ENCODE data around the gene LARGE1. TPM values are rescaled to one million over a fixed set of nuclear protein-coding genes. Genes with fewer than 3 reads are reported as not detected.

The LARGE1 gene
- total RNA-seq, 1 experiment from 2014 or later: 4.1 TPM

DNA sequence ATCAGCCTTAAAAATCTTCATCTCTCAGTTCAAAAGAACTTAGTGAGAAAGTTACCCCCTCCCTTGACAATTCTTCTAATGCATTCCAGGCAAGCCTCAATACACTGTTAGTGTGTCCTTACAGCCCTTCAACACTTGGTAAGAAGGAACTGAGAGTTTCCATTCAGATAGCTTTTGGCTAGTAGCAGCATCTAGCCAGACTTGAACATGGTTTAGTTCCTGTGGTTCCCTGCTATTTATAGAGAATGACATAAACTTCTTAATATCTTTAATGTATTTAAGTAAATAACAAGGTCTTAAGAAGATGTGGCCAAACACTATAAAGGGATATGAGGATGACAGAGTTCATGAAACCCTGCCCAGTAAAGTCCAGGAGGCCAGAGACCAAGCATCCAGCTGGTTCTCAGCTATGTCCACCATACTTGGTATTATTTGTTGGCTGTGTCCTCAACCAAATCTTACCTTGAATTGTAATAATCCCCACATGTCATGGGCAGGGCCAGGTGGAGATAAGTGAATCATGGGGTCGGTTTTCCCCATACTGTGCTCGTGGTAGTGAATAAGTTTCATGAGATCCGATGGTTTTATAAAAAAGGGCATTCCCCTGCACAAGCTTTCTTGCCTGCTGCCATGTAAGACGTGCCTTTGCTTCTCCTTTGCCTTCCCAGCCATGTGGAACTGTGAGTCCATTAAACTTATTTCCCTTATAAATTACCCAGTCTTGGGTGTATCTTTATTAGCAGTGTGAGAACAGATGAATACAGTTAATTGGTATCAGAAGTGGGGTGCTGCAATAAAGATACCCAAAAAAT, 132.4 kb downstream of the LARGE1 start:
- no peak for DNase-seq
- no peaks in the 10 kb centered on the region for H3K27me3 ChIP-seq
- H3K36me3 ChIP-seq: no peaks in the 10 kb centered on the region
- no peak overlapping the region for H3K4me3 ChIP-seq
- peaks cover 13% of the 10 kb centered on the region for H3K9me3 ChIP-seq

DNA sequence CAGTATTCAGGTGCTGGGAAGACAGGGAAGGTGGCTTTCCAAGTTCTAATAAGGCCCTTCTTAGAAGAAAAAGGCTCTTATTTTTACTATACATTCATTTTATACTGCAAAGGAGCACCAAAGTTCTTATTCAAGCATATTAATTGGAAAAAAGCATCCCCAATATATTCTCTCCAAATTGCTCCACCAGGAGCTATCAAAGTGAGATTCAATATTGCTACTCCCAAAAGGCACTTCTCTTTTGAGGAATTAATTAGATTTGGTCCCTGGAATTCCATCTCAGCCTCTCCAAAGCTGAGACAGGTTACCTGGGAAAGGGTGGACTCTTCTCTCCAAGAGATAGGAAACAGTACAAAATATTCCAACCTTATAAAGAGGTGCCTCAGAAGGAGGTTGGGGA, 134.1 kb downstream of the LARGE1 start:
- Histone ChIP-seq H3K4me3 (no peak overlapping the region), H3K36me3 (no peaks in the 10 kb centered on the region), H3K27me3 (no peaks in the 10 kb centered on the region), H3K9me3 (peaks cover 13% of the 10 kb centered on the region)
- no peak for DNase-seq

DNA sequence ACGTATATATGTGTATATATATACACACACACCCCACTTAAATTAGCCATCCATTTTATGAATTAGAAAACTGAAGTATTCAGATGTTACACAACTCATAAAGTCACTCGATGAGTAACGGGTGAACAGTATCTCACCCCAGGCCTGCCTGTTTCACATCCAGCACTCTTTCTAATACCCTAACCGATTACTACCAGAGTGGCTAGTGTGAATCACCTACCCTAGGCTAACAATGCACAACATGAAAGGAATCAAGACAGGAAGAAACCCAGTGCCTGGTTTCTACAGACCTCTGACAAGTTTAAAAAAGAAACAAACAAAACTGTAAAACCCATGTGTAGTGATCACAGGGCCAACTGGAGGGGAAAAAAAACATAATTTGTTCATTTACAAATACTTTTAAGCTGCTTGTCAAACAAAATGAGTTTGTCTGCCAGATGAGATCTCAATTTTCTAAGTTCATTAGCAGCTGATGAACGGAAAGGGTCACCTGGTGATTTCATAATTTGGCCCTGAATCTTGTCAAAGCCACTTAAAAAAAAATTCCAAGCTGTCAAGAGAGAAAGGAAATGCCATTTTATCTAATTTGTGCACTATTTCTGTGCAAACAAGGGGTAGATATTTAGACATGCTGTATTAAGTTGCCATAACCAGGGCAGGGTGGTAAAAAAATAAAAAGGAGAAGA, 134.8 kb downstream of the LARGE1 start:
- Histone ChIP-seq H3K4me3 (no peak overlapping the region), H3K9me3 (peaks cover 13% of the 10 kb centered on the region), H3K36me3 (no peaks in the 10 kb centered on the region), H3K27me3 (no peaks in the 10 kb centered on the region)
- DNase-seq: peak; percentile 60

DNA sequence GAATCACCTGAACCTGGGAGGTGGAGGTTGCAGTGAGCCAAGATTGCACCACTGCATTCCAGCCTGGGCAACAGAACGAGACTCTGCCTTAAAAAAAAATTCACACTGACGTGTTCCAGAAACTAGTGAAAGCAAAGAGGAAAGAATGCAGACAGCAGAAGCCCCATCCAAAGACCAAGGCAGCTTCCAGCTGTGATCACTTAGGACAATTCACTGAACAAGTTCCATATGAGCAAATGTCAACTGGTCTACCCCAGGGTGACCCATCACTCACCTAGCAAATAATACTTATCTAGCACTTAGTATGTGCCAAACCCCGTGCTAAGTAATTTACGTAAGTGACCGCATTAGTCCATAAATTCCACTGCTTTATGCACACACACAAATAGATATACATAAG, 138.9 kb downstream of the LARGE1 start:
- Histone ChIP-seq H3K36me3 (no peaks in the 10 kb centered on the region), H3K27me3 (no peaks in the 10 kb centered on the region), H3K4me3 (no peak overlapping the region), H3K9me3 (no peaks in the 10 kb centered on the region)
- no peak for DNase-seq

DNA sequence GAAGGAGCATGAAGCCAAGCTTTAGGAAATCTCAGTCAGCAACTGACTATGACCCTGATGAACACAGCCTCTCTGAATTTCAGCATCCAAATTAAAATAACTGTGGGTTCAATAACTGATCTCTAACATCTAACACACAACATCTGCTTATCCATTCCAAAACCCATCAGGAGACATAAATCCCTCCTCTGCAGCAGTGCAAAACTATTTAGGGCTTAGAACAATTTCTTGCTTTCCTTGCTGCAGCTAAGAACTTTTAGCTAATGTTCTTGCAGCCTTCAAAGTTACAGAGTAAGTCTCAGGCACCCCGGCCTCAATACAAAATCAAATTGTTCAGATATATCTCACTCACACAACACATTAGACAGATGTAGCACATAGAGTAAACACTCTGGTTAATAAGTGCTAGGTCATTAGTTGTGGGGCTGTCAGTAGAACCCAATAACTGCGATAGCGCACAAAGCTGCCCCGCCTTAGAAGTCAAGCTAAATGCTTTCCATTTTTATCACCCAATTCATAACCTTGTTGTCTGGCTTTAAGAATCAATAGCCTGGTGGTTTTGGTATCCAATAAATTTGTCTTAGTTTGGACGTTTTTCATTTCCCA, 139.6 kb downstream of the LARGE1 start:
- Histone ChIP-seq H3K36me3 (no peaks in the 10 kb centered on the region), H3K9me3 (no peaks in the 10 kb centered on the region), H3K4me3 (no peak overlapping the region), H3K27me3 (no peaks in the 10 kb centered on the region)
- DNase-seq: no peak

DNA sequence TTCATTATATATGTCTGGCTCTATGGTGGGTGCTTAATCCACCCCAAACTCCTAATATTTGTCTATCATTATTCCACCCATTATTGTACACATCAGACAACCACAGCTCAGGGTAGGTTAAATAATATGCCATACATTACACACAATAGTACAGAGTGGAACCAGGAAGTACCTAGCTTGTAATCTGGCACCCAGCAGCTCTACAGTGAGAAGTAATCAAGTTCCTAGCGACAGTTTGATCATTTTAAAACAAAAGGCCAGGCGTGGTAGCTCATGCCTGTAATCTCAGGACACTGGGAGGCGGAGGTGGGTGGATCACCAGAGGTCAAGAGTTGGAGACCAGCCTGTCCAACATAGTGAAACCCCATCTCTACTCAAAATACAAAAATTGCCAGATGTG, 141.0 kb downstream of the LARGE1 start:
- Histone ChIP-seq H3K4me3 (no peak overlapping the region), H3K36me3 (no peaks in the 10 kb centered on the region), H3K9me3 (no peaks in the 10 kb centered on the region), H3K27me3 (no peaks in the 10 kb centered on the region)
- DNase-seq: no peak

DNA sequence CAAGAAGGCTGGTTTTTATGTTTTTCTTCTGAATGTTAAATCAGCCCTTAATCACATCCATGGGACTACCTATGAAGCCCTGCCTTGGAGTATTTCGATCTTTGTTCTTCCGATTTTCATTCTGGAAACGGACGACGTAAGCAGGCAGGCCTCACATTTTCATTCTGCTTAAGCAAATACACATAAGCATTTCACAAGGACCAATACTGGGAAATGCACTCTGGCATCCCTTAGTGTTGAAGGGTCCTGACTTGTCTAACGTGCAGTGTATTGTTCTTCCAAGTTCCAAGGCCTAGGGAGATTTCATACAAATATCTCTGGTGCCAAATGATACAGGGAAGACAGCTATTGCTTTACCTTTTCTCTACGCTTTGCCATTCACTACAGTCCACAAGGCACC, 143.8 kb downstream of the LARGE1 start:
- Histone ChIP-seq H3K27me3 (no peaks in the 10 kb centered on the region), H3K9me3 (no peaks in the 10 kb centered on the region), H3K4me3 (no peak overlapping the region), H3K36me3 (no peaks in the 10 kb centered on the region)
- no peak for DNase-seq

DNA sequence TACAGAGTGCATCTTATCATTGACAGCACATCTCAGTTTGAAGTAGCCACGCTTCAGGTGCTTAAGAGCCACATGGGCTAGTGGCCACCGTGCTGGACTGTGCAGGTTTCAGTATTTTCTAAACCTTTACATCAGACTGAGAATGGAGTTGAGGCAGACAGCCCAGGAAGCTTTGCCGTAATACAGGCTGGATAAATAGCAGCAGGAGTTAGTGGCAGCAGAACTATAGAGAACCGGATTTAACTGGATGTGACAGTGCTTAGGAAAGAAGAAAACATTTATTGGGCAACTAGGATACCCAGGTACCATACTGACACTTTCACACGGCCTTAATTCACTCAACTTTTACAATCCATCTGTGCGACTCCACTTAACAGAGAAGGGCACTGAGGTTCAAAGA, 145.5 kb downstream of the LARGE1 start:
- Histone ChIP-seq H3K9me3 (no peaks in the 10 kb centered on the region), H3K36me3 (no peaks in the 10 kb centered on the region), H3K4me3 (no peak overlapping the region), H3K27me3 (no peaks in the 10 kb centered on the region)
- no peak for DNase-seq

DNA sequence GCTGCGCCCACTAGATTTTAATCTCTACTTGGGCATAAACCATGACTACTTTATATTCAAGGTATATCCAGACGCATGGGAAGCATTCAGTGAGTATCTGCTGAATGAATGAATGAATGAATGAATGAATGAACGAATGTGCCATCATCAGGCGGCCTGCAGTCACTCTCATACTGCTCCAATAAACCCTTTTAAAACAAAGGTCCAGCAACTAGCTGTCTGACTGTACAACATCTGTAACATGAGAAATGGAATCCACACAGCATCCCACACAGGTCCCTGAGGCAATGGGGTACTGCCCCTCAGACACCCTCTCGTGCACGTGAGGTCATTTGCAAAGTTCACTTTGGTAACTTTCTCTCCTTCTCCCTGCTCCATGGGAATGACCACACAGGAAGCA, 147.5 kb downstream of the LARGE1 start:
- no peak for DNase-seq
- H3K4me3 ChIP-seq: no peak overlapping the region
- H3K27me3 ChIP-seq: no peaks in the 10 kb centered on the region
- H3K36me3 ChIP-seq: no peaks in the 10 kb centered on the region
- no peaks in the 10 kb centered on the region for H3K9me3 ChIP-seq

DNA sequence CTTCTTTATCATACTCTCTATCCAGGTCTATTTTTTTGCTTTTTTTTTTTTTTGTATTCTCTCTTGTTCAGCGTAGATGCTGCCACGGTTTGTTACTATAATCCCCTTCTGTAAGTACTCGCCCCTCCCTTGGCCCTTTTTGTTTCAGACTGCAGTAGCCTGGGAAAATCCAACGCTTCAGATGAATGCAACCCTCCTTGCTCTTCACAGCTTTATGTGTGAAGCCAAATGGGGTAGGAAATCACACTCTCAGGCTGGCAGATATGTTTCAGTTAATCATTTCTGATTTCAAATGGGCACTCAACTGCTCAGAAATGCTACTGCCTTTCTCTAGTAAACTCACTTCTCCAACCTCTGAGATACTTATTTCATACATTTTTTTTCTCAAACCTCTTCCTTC, 149.1 kb downstream of the LARGE1 start:
- Histone ChIP-seq H3K9me3 (no peaks in the 10 kb centered on the region), H3K4me3 (no peak overlapping the region), H3K36me3 (no peaks in the 10 kb centered on the region)

DNA sequence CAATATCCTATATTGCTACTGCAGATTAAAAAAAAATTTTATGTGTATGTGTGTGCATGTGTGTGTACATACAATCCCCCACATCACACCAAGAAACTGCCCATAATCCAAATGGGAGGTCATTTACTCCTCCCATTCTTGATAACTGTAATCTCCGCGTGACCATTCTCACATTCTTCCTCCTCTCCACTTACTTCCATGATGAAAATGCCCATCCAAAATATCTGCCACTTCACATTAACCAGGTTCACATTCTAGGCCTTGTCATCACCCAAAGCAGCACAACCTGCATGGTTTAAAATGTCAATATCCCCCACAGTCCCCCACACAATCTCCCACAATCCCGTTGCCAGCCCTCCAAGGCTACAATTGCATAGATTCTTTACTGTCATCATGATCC, 149.6 kb downstream of the LARGE1 start:
- H3K9me3 ChIP-seq: no peaks in the 10 kb centered on the region
- DNase-seq: no peak
- no peaks in the 10 kb centered on the region for H3K36me3 ChIP-seq

More for the DNA sequence above, 149.1 kb downstream of the LARGE1 start:
- no peak for DNase-seq
- H3K27me3 ChIP-seq: no peaks in the 10 kb centered on the region

DNA sequence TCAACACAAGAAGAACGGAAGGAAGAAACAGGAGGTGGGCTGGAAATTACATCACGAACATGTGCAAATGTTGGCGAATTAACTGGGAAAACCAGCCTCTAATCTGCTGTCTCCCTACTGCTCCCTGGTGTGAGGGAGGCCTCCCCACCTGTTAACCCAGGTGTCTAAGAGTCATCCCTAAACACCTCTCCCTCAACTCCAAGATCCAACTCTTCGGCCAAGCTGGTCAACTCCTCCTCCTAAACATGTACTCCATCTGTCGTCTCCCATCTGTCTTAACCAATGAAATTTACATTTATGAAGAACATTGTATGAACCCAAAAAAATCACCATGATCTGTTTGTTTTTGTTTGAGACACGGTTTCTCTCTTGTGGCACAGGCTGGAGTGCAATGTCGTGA, 154.2 kb downstream of the LARGE1 start:
- no peak for DNase-seq
- H3K4me3 ChIP-seq: no peak overlapping the region
- H3K36me3 ChIP-seq: no peaks in the 10 kb centered on the region
- no peaks in the 10 kb centered on the region for H3K9me3 ChIP-seq
- H3K27me3 ChIP-seq: no peaks in the 10 kb centered on the region

More for the DNA sequence above, 149.6 kb downstream of the LARGE1 start:
- Histone ChIP-seq H3K4me3 (no peak overlapping the region), H3K27me3 (no peaks in the 10 kb centered on the region)

DNA sequence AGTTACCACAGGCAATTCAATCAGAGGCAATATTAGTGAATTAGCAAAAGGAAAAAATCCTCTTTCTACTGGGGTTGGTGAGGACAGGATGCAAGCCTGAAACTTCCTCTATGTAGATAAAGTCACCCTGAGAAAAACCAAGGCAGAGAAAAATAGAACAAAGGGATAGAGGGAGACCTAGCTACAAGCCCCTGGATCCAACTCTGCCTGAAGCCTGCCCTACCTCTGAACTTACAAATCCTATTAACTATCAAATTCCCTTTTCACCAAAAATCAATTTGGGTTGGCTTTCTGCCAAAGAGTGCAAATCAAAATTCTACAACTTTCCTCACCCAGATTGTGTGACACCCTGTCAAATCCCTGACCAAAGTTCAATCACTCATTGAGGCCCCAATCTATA, 161.3 kb downstream of the LARGE1 start:
- no peak for DNase-seq
- H3K36me3 ChIP-seq: no peaks in the 10 kb centered on the region
- H3K9me3 ChIP-seq: no peaks in the 10 kb centered on the region
- no peak overlapping the region for H3K4me3 ChIP-seq
- H3K27me3 ChIP-seq: no peaks in the 10 kb centered on the region

DNA sequence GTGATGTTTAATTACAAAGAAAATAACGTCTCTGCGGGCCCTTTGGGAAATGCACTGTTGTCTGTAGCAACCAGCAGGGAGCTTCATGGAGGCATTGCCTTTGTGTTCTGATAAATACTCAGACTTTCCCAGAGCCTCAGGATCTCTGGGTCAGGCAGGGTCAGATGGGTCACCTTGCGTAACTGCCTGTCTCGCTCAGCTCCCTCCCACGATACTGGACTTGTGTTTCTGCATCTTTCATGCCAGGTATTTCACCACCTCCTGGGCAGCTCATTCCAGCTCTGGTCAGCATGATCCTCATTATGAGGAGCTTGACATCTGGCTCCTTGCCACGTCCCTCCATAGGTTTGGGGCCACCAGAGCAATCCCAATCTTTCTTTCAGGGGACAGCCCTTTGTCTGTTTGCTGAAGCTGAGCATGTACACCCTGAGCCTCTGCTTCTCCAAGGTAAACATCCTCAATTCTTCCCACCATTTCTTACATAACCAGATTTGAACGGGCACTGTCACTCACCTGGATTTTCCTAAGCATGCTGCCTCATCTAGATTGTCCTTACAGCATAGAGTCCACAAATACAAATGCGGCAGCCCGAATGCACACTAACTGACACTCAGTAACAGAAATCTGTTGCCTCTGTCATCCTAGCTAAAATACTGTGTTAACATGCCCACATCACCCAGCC, 162.3 kb downstream of the LARGE1 start:
- Histone ChIP-seq H3K4me3 (no peak overlapping the region), H3K9me3 (no peaks in the 10 kb centered on the region), H3K36me3 (no peaks in the 10 kb centered on the region), H3K27me3 (no peaks in the 10 kb centered on the region)
- DNase-seq: no peak

DNA sequence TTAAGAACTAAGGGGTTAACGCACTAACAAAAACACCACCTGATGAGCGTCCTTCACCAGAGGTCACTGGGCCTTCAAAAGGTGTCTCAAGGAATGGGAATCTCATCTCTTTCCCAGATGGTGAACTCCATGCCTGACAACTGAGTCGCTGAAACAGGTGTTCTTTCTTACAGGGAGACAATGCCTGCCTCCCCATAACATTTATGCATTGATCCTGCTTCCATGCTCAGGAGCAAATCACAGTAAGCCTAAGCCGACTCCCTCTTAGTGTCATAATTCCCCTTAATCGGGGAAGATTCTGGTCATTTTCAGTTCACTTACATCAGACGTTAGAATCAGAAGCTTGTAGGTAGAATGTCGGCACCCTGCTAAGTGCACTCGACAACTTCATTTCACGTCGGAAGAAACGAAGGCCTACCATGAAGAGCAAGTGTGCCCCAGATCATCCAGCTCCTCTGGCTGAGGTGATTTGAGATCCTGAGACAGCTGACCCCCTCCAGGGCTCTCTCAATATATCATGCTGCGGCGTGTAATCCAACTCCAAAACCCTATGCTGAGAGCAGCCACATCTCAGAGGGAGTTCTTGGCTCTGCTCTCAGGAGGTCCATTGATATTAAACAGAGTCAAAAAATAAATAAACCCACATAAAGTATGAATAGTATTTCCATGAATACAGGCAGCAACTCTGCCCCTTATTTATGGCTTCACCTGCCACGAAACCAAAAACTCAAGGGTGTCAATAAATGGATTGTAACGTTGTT, 163.1 kb downstream of the LARGE1 start:
- Histone ChIP-seq H3K27me3 (no peaks in the 10 kb centered on the region), H3K9me3 (no peaks in the 10 kb centered on the region), H3K4me3 (no peak overlapping the region), H3K36me3 (no peaks in the 10 kb centered on the region)
- no peak for DNase-seq

DNA sequence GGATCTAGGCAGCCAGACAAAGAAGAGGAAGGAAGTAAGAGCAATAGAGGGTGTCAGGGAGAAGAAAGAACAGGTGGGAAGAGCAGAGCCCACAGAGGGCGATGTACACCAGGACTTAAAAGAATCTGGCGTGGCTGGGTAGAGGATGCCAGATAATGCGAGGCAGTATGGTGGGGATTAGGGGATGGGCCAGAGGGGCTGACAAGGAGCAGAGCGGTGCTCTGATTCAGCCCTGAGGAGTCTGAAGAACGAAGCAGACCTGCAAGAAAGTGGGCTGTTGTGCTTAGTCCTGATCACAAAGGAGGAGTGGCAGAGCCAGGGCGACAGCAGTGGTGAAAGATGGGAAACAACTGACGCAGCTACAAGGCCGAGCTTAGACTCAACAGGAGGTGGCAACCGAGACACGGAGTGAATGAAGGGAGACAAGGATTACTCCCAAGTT, 163.7 kb downstream of the LARGE1 start:
- no peaks in the 10 kb centered on the region for H3K36me3 ChIP-seq
- H3K27me3 ChIP-seq: no peaks in the 10 kb centered on the region
- H3K4me3 ChIP-seq: no peak overlapping the region
- no peaks in the 10 kb centered on the region for H3K9me3 ChIP-seq
- DNase-seq: no peak
